Panc1 (cell line): ENCODE results near the gene EPB41L4B. TPM values are rescaled to one million over a fixed set of nuclear protein-coding genes. Genes with fewer than 3 reads are reported as not detected.
"Not testable (repeated sequence)": the region's sequence is repeated elsewhere in the genome, so short reads cannot be mapped to it uniquely, and the experiment has no call there.

Experiments used
- ATAC-seq: fragments of 200-7000 bp; cut with Tn5 transposase; 2 replicates; pipeline ENCODE4 v1.9.1; 2020; ENCODE audit warnings: mild to moderate bottlenecking, moderate library complexity
- BruUV-seq: library from RNA; stranded (reverse); fragments of 400-500 nt; replicated peaks from 2 replicates; lab custom pipeline; 2021; lab: Mats Ljungman, UMichigan
- CTCF ChIA-PET: fragments of 300-600 bp; sonication (Branson Sonifier 250); formaldehyde crosslinking; loops from one replicate; lab custom pipeline; 2022; ENCODE audit warnings: antibody characterized with exemption; lab: Charles Lee
- POLR2A ChIA-PET: fragments of 300-600 bp; sonication (Branson Sonifier 250); formaldehyde crosslinking; loops from one replicate; lab custom pipeline; 2022; ENCODE audit warnings: antibody characterized with exemption; lab: Charles Lee
- DNase-seq: peaks from one replicate; pipeline ENCODE4 v3.0.0-alpha.2; 2010; ENCODE audit warnings: low read depth, low spot score
- H3K27ac ChIP-seq: 2 replicates; pipeline ENCODE4 v1.5.1; 2011; ENCODE audit warnings: mild to moderate bottlenecking, low read length, inconsistent platforms
- H3K27me3 ChIP-seq: fragments of 200-500 bp; sonication (Bioruptor generic); 2 replicates; pipeline ENCODE4 v1.6.0; 2014; ENCODE audit warnings: low read length, inconsistent platforms; ENCODE audit not compliant: control insufficient read depth, insufficient read depth
- H3K36me3 ChIP-seq: fragments of 200-500 bp; sonication (Bioruptor generic); 2 replicates; pipeline ENCODE4 v1.5.1; 2014; ENCODE audit warnings: inconsistent platforms, mild to moderate bottlenecking, low read length, moderate library complexity; ENCODE audit not compliant: control insufficient read depth, insufficient read depth
- H3K4me1 ChIP-seq: 2 replicates; pipeline ENCODE4 v1.5.1; 2011; ENCODE audit warnings: inconsistent platforms, mild to moderate bottlenecking, low read length, moderate library complexity; ENCODE audit not compliant: control insufficient read depth, insufficient read depth
- H3K4me3 ChIP-seq, 2 experiments: 2 replicates each; pipeline ENCODE4 v1.5.1; 2011 to 2012; ENCODE audit warnings: low read depth in 2 of 2, low read length in 2 of 2, mild to moderate bottlenecking in 2 of 2, inconsistent platforms in 1 of 2, moderate library complexity in 1 of 2
- H3K9me3 ChIP-seq: fragments of 200-500 bp; sonication (Bioruptor generic); 2 replicates; pipeline ENCODE4 v1.5.1; 2014; ENCODE audit warnings: low read depth, mild to moderate bottlenecking, inconsistent platforms, low read length, moderate library complexity; ENCODE audit not compliant: control insufficient read depth, insufficient read depth
- POLR2AphosphoS5 ChIP-seq: IDR thresholded peaks from 2 replicates; pipeline ENCODE4 v1.6.1; 2012; ENCODE audit warnings: mild to moderate bottlenecking, low read depth, low read length, moderate library complexity
- SIN3A ChIP-seq: IDR thresholded peaks from 2 replicates; pipeline ENCODE4 v1.6.1; 2012; ENCODE audit warnings: low read depth, mild to moderate bottlenecking, low read length, moderate library complexity, borderline replicate concordance; ENCODE audit not compliant: insufficient read depth
- TCF7L2 ChIP-seq: IDR thresholded peaks from 2 replicates; pipeline ENCODE4 v1.6.1; 2011; ENCODE audit warnings: mild to moderate bottlenecking, low read depth, low read length, inconsistent platforms
- in situ Hi-C: cut with HindIII; loops from 2 replicates; pipeline ENCODE4 v1.10.0; 2016; ENCODE audit warnings: low sequenced_read_pairs, low pct_unique_long_range_greater_than_20kb
- intact Hi-C: fragments of 100-400 bp; cut with micrococcal nuclease; formaldehyde crosslinking; loops from one replicate; pipeline ENCODE4 v1.10.0; 2022; ENCODE audit not compliant: unreplicated experiment
- total RNA-seq: library from RNA; stranded (reverse); gene quantifications from one replicate; pipeline ENCODE4 v1.2.1, GENCODE V29; 2021; ENCODE audit not compliant: unreplicated experiment
- TF ChIP-seq, protein P1 (sequence below): fragments of 450-650 bp; IDR thresholded peaks from 2 replicates; pipeline ENCODE4 v1.5.1; 2017; ENCODE audit warnings: mild to moderate bottlenecking
- TF ChIP-seq, protein P2 (sequence below), 2 experiments: IDR thresholded peaks; 2 replicates each; pipeline ENCODE4 v1.6.1; 2011 to 2012; ENCODE audit warnings: low read depth in 2 of 2, control low read depth in 1 of 2, low read length in 1 of 2, mild to moderate bottlenecking in 1 of 2, moderate library complexity in 1 of 2; ENCODE audit not compliant: insufficient read depth in 1 of 2

Gene EPB41L4B
- total RNA-seq, 1 experiment from 2014 or later = 27.8 TPM

DNA sequence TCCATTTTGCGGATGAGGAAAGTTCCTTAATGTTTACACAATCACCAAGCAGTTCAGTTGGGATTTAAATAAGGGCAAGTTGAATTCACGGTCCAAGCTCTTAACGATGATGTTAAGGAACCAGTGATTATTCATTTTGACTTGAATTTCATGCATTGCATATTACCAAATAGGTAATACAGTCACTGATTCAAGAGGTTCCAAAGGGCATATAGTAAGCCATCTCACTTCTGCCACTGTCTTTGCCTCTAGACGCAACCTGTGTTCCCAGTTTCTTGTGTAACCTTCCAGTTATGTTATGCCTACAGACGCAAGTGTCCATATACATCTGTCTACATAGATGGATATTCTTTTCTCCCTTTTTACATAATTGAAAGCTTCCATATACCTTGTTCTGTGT is 39.9 kb upstream of the EPB41L4B start:
- no peaks in the 10 kb centered on the region for H3K36me3 ChIP-seq
- no peak overlapping the region for H3K27ac ChIP-seq
- TF ChIP-seq, protein P1, sequence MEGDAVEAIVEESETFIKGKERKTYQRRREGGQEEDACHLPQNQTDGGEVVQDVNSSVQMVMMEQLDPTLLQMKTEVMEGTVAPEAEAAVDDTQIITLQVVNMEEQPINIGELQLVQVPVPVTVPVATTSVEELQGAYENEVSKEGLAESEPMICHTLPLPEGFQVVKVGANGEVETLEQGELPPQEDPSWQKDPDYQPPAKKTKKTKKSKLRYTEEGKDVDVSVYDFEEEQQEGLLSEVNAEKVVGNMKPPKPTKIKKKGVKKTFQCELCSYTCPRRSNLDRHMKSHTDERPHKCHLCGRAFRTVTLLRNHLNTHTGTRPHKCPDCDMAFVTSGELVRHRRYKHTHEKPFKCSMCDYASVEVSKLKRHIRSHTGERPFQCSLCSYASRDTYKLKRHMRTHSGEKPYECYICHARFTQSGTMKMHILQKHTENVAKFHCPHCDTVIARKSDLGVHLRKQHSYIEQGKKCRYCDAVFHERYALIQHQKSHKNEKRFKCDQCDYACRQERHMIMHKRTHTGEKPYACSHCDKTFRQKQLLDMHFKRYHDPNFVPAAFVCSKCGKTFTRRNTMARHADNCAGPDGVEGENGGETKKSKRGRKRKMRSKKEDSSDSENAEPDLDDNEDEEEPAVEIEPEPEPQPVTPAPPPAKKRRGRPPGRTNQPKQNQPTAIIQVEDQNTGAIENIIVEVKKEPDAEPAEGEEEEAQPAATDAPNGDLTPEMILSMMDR = no peak
- TF ChIP-seq, protein P2, sequence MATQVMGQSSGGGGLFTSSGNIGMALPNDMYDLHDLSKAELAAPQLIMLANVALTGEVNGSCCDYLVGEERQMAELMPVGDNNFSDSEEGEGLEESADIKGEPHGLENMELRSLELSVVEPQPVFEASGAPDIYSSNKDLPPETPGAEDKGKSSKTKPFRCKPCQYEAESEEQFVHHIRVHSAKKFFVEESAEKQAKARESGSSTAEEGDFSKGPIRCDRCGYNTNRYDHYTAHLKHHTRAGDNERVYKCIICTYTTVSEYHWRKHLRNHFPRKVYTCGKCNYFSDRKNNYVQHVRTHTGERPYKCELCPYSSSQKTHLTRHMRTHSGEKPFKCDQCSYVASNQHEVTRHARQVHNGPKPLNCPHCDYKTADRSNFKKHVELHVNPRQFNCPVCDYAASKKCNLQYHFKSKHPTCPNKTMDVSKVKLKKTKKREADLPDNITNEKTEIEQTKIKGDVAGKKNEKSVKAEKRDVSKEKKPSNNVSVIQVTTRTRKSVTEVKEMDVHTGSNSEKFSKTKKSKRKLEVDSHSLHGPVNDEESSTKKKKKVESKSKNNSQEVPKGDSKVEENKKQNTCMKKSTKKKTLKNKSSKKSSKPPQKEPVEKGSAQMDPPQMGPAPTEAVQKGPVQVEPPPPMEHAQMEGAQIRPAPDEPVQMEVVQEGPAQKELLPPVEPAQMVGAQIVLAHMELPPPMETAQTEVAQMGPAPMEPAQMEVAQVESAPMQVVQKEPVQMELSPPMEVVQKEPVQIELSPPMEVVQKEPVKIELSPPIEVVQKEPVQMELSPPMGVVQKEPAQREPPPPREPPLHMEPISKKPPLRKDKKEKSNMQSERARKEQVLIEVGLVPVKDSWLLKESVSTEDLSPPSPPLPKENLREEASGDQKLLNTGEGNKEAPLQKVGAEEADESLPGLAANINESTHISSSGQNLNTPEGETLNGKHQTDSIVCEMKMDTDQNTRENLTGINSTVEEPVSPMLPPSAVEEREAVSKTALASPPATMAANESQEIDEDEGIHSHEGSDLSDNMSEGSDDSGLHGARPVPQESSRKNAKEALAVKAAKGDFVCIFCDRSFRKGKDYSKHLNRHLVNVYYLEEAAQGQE (IDR thresholded peaks at IDR 0.05; ENCODE audit: insufficient read depth in 1 of 2, low read depth in 2 of 2, low read length in 1 of 2) = no peak
- TF ChIP-seq POLR2AphosphoS5 (no peak), SIN3A (no peak), TCF7L2 (no peak)
- intact Hi-C loops (no loop called here), in situ Hi-C loops (no loop called here)
- BruUV-seq = no TSS peak
- H3K4me1 ChIP-seq = no peaks in the 10 kb centered on the region
- no peak overlapping the region for H3K4me3 ChIP-seq
- DNase-seq (no peak), ATAC-seq (no peak)
- CTCF ChIA-PET = no interaction called here
- H3K27me3 ChIP-seq = no peaks in the 10 kb centered on the region
- POLR2A ChIA-PET = no interaction called here
- no peaks in the 10 kb centered on the region for H3K9me3 ChIP-seq

DNA sequence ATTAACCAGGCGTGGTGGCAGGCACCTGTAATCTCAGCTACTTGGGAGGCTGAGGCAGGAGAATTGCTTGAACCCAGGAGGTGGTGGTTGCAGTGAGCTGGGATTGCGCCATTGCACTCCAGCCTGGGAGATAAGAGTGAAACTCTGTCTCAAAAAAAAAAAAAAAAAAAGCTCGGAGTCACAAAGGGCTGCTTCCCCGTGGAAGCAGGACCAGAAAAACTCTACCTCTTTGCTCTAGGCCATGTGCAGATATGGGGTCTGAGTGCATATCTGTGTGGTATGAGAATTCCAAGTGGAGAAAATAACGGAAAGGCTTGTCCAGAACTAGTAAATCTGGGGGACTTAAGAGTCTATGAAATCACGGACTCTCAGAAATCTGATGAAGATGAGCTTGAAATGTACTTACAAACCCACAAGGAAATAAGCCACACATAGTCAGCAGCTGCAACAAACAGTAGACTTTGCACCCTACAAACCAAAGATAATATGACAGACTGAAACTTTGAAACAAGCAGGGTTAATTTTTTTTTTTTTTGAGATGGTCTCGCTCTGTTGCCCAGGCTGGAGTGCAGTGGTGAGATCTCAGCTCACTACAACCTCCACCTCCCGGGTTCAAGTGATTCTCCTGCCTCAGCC is 38.2 kb upstream of the EPB41L4B start:
- in situ Hi-C loops, BruUV-seq, H3K9me3 ChIP-seq, DNase-seq, H3K4me3 ChIP-seq, CTCF ChIA-PET, H3K27ac ChIP-seq, H3K4me1 ChIP-seq, intact Hi-C loops, H3K36me3 ChIP-seq, ATAC-seq, H3K27me3 ChIP-seq: not testable (repeated sequence)
- POLR2A ChIA-PET = interaction anchor here (0.6 kb wide), 1 partner anchor 141 kb away, joined by 3 read pairs; no protein-coding TSS in a partner anchor

DNA sequence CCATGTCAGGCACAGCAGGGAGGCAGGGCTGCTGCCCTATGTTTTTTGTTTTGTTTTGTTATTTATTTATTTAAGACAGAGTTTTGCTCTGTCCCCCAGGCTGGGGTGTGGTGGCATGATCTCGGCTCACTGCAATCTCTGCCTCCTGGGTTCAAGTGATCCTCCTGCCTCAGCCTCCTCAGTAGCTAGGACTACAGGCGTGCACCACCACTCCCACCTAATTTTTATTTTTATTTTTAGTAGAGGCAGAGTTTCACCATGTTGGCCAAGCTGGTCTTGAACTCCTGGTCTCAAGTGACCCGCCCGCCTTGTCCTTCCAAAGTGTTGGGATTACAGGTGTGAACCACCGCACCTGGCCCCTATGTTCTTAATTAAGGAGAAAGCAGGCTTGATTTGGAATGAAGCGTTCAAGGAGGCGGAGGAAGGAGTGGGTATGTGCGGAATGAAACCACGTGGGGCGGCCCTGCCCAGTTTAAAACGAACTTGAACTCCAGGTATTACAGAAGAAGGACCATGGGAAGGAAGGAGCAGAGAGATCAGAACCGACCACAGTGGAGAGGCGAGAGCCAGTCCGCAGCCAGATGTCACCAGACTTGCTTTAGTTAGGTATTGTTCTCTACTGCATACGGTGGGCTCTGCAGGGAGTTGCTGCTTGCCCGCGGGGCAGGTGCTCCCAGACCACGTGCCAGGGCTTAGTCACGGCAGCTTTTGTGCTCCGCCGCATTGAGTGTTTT is 34.9 kb upstream of the EPB41L4B start:
- CTCF ChIA-PET = no interaction called here

More for the DNA sequence above, 34.9 kb upstream of the EPB41L4B start:
- POLR2A ChIA-PET = no interaction called here
- BruUV-seq = no TSS peak
- Histone ChIP-seq H3K27ac (no peak overlapping the region), H3K4me1 (no peaks in the 10 kb centered on the region), H3K27me3 (no peaks in the 10 kb centered on the region), H3K9me3 (no peaks in the 10 kb centered on the region), H3K36me3 (no peaks in the 10 kb centered on the region), H3K4me3 (no peak overlapping the region)
- no peak for ATAC-seq
- in situ Hi-C loops = no loop called here
- TF ChIP-seq, protein P2 (IDR thresholded peaks at IDR 0.05; ENCODE audit: insufficient read depth in 1 of 2, low read depth in 2 of 2, low read length in 1 of 2) = no peak
- TF ChIP-seq TCF7L2 (no peak), POLR2AphosphoS5 (no peak), SIN3A (no peak)
- TF ChIP-seq, protein P1 = no peak
- intact Hi-C loops = no loop called here
- no peak for DNase-seq
